Kidney epithelial cell (primary cell): ENCODE measurements around the gene TMEFF2. TPM values are rescaled to one million over a fixed set of nuclear protein-coding genes. Genes with fewer than 3 reads are reported as not detected.

ENCODE experiments used
- DNase-seq: peaks from one replicate; pipeline ENCODE4 v3.0.0-alpha.2; 2010; ENCODE audit warnings: low read depth
- H3K27me3 ChIP-seq: 2 replicates; pipeline ENCODE4 v1.6.0; 2011; ENCODE audit warnings: low read length; ENCODE audit not compliant: control insufficient read depth, insufficient read depth
- H3K36me3 ChIP-seq: 2 replicates; pipeline ENCODE4 v1.5.1; 2011; ENCODE audit warnings: low read length; ENCODE audit not compliant: control insufficient read depth, insufficient read depth
- H3K4me3 ChIP-seq: 2 replicates; pipeline ENCODE4 v1.5.1; 2011; ENCODE audit warnings: low read depth, mild to moderate bottlenecking, control low read depth, low read length
- total RNA-seq: library from RNA; depleted of rRNA; stranded (reverse); fragments of >200 nt; gene quantifications from 2 replicates; pipeline ENCODE4 v1.2.3, GENCODE V29; 2015
- TF ChIP-seq, protein P1 (sequence below): IDR thresholded peaks from 2 replicates; pipeline ENCODE4 v1.5.1; 2011; ENCODE audit warnings: mild to moderate bottlenecking, moderate library complexity, low read length, control low read depth, inconsistent platforms; ENCODE audit not compliant: insufficient read depth, poor library complexity, severe bottlenecking

TMEFF2 gene
- total RNA-seq, 1 donor from 2014 or later: not detected

DNA sequence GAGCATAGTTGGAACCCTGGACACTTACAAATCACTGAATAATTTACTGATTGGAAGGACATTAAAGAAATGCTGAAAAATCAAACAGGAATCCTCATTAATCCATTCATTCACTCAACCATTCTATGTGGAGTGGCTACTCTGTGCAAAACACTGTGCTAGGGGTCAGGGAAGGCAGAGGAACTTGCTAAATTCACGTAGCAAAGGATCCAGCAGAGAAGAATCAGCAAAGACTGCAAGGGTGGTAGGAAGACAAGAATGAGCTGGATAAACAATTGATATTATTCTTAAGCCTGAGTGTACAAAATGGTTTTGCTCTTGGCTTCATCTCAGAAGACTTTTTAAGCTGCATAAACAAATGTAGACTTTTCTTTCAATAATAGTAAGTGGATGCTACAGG, 183.5 kb downstream of the TMEFF2 start:
- DNase-seq: no peak
- no peaks in the 10 kb centered on the region for H3K27me3 ChIP-seq
- H3K36me3 ChIP-seq: no peaks in the 10 kb centered on the region
- no peak overlapping the region for H3K4me3 ChIP-seq
- TF ChIP-seq, protein P1, sequence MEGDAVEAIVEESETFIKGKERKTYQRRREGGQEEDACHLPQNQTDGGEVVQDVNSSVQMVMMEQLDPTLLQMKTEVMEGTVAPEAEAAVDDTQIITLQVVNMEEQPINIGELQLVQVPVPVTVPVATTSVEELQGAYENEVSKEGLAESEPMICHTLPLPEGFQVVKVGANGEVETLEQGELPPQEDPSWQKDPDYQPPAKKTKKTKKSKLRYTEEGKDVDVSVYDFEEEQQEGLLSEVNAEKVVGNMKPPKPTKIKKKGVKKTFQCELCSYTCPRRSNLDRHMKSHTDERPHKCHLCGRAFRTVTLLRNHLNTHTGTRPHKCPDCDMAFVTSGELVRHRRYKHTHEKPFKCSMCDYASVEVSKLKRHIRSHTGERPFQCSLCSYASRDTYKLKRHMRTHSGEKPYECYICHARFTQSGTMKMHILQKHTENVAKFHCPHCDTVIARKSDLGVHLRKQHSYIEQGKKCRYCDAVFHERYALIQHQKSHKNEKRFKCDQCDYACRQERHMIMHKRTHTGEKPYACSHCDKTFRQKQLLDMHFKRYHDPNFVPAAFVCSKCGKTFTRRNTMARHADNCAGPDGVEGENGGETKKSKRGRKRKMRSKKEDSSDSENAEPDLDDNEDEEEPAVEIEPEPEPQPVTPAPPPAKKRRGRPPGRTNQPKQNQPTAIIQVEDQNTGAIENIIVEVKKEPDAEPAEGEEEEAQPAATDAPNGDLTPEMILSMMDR: no peak

DNA sequence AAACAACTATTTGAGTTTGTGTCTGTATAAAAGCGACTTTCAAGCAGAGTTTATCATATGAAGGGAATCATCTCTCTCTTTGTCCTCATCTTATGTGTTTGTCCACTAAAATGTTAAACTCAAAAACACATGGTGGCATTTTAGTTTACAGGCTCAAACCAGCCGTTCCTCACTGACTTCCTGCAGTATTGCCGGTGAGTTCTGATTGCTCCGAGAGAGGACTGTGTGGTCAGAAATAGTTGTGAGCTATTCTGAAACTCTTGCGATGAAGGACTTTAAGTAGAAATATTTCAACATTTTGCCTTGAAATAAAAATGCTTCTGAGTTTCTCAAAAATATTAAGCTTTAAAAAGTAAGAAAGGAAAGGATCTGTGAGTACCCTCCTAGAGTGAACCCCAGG, 184.7 kb downstream of the TMEFF2 start:
- TF ChIP-seq, protein P1: no peak
- H3K36me3 ChIP-seq: no peaks in the 10 kb centered on the region
- H3K4me3 ChIP-seq: no peak overlapping the region
- H3K27me3 ChIP-seq: no peaks in the 10 kb centered on the region
- no peak for DNase-seq

DNA sequence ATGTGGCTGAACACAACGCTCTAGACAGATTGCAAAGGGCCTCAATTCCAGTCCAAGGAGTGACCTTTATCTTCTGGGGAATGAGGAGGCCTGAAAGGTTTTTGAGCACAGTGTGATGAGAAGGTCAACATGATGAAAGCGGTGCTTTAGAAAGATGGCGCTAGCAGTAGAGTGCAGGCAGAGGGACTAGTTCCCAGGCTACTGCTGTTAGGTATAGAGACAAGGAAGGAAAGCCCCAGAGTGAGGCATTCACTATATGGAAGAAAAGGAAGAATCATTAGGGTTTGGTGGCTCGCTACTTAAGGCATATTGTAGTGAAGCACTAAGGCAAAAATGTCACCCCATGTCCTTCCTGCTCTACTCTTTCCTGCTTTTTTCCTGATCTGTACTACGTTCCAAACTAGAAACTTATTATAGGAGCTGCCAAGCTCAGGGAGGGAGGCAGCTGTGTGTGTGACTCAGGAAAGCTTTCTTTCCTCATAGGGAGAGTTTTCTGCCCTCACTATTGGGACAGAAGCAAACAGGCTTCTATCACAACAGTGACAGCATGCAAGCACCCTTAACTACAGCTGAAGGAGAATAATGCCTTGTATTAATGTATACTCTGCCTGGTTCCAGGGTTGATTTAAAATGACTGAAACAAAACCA, 187.0 kb downstream of the TMEFF2 start:
- Histone ChIP-seq H3K36me3 (no peaks in the 10 kb centered on the region), H3K27me3 (no peaks in the 10 kb centered on the region), H3K4me3 (no peak overlapping the region)
- DNase-seq: no peak
- TF ChIP-seq, protein P1: no peak

DNA sequence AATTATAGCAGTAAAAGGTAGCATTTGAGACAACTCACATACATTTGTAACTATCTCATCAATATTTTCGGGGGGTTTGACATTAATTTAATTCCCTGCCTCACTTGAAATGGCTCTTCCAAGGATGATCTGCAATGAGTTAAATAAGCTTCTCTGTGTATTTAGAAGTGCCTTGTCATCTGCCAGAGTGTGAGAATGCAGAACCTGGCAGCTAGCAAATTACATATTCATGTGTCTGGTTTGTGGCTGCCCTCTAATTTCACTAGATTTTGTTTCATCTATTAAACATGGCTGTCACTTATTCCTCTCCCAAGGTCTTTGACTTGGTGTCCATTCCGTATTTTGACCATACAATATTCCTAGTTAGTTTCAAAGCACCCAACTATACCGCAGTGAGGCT, 189.5 kb downstream of the TMEFF2 start:
- Histone ChIP-seq H3K4me3 (no peak overlapping the region), H3K27me3 (no peaks in the 10 kb centered on the region), H3K36me3 (no peaks in the 10 kb centered on the region)
- TF ChIP-seq, protein P1: no peak
- DNase-seq: no peak

DNA sequence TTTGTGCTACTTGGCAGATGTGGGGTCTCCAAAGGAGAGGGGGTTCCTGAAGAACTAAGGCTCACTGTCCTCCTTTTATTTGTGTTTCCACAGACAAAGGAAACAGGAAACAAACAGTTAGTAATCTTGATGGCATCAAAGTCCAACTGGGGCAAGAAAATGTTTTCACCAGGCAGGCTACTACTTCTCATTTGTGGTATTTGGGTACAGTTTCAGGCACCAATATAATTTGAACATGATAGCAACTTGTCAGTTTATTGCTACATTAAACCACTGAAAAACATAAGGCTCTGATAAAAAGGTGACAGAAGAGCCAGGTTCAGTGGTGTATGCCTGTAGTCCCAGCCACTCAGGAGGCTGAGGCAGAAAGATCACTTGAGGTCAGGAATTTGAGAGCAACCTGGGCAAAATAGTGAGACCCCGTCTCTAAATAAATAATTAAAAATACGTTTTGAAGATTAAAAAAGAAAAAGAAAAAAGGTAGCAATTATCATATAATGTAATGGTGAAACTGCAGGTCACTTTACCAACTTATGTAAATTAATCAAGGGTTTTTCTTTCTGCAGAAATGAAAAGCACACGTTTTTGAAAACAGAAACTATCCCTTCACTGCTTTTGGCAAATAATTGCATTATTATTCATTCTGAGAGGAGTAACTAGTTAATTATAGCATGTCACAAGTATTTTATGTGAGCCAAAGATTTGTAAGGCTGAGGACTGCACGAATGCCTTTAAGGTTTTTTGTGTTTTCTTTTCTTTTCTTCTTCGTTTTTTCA, 190.4 kb downstream of the TMEFF2 start:
- TF ChIP-seq, protein P1: no peak
- Histone ChIP-seq H3K27me3 (no peaks in the 10 kb centered on the region), H3K36me3 (no peaks in the 10 kb centered on the region), H3K4me3 (no peak overlapping the region)
- DNase-seq: no peak

DNA sequence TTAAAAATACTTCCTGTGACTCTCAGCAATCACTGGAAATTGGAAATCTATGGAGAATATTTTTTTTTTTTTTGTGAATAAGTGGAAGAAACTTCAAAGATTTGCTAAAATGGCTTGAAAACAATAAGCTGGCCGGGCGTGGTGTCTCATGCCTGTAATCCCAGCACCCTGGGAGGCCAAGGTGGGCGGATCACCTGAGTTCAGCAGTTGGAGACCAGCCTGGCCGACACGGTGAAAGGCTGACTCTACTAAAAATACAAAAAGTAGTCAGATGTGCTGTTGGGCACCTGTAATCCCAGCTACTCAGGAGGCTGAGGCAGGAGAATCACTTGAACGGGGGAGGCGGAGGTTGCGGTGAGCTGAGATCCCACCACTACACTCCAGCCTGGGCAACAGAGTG, 192.3 kb downstream of the TMEFF2 start:
- TF ChIP-seq, protein P1: no peak
- Histone ChIP-seq H3K36me3 (no peaks in the 10 kb centered on the region), H3K27me3 (no peaks in the 10 kb centered on the region), H3K4me3 (no peak overlapping the region)
- no peak for DNase-seq
